Left lung (tissue), 10 donors: Measurements from ENCODE around the gene FAM171A1. TPM values are rescaled to one million over a fixed set of nuclear protein-coding genes. Genes with fewer than 3 reads are reported as not detected.

Experiments used
- ATAC-seq: fragments of 200-7000 bp; cut with Tn5 transposase; one replicate; pipeline ENCODE4 v1.9.1; 2020; ENCODE audit warnings: moderate library complexity
- DNase-seq, 4 donors: peaks; one replicate each; pipeline ENCODE4 v3.0.0-alpha.2; 2013 to 2020
- H3K27ac ChIP-seq, 2 donors: fragments of 200-600 bp; sonication (generic) in 1 of 2; one replicate each; pipeline versions ENCODE4 v1.5.0 to v1.8.0; 2020 to 2021
- H3K27me3 ChIP-seq, 2 donors: fragments of 200-600 bp; sonication (generic) in 1 of 2; one replicate each; pipeline versions ENCODE4 v1.5.0 to v1.8.0; 2020 to 2021
- H3K36me3 ChIP-seq, 2 donors: fragments of 200-600 bp; sonication (generic) in 1 of 2; one replicate each; pipeline versions ENCODE4 v1.5.0 to v1.8.0; 2020 to 2021
- H3K4me1 ChIP-seq, 2 donors: fragments of 200-600 bp; one replicate each; pipeline ENCODE4 v1.8.0; 2021
- H3K4me3 ChIP-seq, 2 donors: fragments of 200-600 bp; sonication (generic) in 1 of 2; one replicate each; pipeline versions ENCODE4 v1.5.0 to v1.8.0; 2020 to 2021; ENCODE audit warnings: mild to moderate bottlenecking in 1 of 2
- H3K9me3 ChIP-seq, 2 donors: fragments of 200-600 bp; sonication (generic) in 1 of 2; one replicate each; pipeline versions ENCODE4 v1.5.0 to v1.8.0; 2020 to 2021
- intact Hi-C, 2 donors: fragments of 100-400 bp; cut with DNase I; formaldehyde crosslinking; loops; one replicate each; pipeline versions ENCODE4 v1.11.2 to v1.14.2; 2022
- polyA plus RNA-seq, 6 donors: library from polyadenylated mRNA; unstranded; fragments of 120-200 nt; gene quantifications; one replicate each; pipeline ENCODE4 v1.2.1, GENCODE V29; 2013; ENCODE audit not compliant: insufficient read length in 6 of 6
- total RNA-seq, 2 donors: library from RNA; stranded (reverse); fragmentation: NEBNext Ultra II Directional; extraction: Animal tissue kit (Norgen Biotek cat#: 25700); gene quantifications; one replicate each; pipeline ENCODE4 v1.2.1, GENCODE V29; 2021
- TF ChIP-seq, protein P1 (sequence below), 2 donors: fragments of 200-600 bp; sonication (generic) in 1 of 2; IDR thresholded peaks; one replicate each; pipeline versions ENCODE4 v1.5.0 to v1.8.0; 2021; ENCODE audit warnings: antibody characterized with exemption in 2 of 2
- donor health status: DM: no; HTN: yes; CAD: no.
- donor health status: DM: no; HTN: no; CAD: no.

Gene FAM171A1
- total and polyA plus RNA-seq, 8 donors: 13.2 to 77.7 (median 65.1) TPM

DNA sequence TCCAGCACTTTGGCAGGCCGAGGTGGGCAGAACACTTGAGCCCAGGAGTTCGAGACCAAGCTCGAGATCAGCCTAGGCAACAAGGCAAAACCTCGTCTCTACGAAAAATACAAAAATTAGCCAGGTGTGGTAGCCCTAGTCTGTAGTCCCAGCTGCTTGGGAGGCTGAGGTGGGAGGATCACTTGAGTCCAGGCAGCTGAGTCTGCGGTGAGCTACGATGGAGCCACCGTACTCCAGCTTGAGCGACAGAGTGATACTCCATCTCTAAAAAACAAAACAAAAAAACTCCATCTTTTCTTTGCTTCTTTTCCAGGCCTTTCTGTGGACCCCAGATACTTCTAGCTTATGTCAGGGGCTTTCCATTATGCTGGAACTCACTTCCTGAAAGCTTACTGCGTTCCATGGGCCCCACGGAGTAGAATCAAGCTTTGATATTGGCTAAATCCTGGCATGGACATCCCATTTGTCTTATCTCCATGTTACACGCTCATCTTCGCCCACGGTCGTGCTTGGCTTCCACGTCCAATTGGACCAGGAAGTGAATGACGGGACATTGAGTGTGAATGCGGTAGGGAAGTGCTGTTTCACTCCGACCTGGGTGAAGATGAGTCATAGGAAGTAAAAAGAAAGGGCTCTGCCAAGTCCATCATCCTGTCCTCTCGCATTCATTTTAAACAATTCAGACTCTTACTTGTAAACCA, 45.7 kb downstream of the FAM171A1 start:
- no peaks in the 10 kb centered on the region for H3K27me3 ChIP-seq
- intact Hi-C loops: no loop called here
- ATAC-seq (peak; percentile 30), DNase-seq (peak in 1 of 4 donors; percentile 46)
- H3K9me3 ChIP-seq: no peaks in the 10 kb centered on the region
- TF ChIP-seq, protein P1, sequence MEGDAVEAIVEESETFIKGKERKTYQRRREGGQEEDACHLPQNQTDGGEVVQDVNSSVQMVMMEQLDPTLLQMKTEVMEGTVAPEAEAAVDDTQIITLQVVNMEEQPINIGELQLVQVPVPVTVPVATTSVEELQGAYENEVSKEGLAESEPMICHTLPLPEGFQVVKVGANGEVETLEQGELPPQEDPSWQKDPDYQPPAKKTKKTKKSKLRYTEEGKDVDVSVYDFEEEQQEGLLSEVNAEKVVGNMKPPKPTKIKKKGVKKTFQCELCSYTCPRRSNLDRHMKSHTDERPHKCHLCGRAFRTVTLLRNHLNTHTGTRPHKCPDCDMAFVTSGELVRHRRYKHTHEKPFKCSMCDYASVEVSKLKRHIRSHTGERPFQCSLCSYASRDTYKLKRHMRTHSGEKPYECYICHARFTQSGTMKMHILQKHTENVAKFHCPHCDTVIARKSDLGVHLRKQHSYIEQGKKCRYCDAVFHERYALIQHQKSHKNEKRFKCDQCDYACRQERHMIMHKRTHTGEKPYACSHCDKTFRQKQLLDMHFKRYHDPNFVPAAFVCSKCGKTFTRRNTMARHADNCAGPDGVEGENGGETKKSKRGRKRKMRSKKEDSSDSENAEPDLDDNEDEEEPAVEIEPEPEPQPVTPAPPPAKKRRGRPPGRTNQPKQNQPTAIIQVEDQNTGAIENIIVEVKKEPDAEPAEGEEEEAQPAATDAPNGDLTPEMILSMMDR (IDR thresholded peaks at IDR 0.05): no peak
- H3K36me3 ChIP-seq: no peaks in the 10 kb centered on the region
- H3K27ac ChIP-seq: no peak overlapping the region
- no peak overlapping the region for H3K4me3 ChIP-seq
- H3K4me1 ChIP-seq: peaks cover 0 to 7% of the 10 kb centered on the region in 2 donors

DNA sequence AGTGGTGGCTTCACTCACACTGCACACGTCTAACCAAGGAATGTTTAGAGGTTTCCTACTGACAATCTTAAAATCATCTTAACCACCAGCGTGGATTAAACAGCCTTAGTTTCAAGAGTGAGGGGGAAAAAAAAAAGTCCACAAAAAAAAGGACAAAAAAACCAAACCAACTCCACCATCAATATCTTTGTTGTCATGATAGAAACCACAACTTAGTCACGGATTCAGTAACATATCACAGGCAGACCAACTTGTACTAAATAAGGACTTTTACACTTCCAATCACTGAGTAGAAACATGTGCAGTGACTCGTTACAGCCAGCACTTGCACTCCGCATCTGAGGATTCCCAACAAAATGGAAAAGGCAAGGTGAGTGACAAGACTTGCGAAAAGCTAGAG, 46.5 kb downstream of the FAM171A1 start:
- no peaks in the 10 kb centered on the region for H3K27me3 ChIP-seq
- H3K27ac ChIP-seq: no peak overlapping the region
- H3K9me3 ChIP-seq: no peaks in the 10 kb centered on the region
- intact Hi-C loops: no loop called here
- H3K36me3 ChIP-seq: no peaks in the 10 kb centered on the region
- H3K4me3 ChIP-seq: no peak overlapping the region
- H3K4me1 ChIP-seq: peaks cover 0 to 7% of the 10 kb centered on the region in 2 donors
- DNase-seq (no peak), ATAC-seq (no peak)
- TF ChIP-seq, protein P1 (IDR thresholded peaks at IDR 0.05): no peak

DNA sequence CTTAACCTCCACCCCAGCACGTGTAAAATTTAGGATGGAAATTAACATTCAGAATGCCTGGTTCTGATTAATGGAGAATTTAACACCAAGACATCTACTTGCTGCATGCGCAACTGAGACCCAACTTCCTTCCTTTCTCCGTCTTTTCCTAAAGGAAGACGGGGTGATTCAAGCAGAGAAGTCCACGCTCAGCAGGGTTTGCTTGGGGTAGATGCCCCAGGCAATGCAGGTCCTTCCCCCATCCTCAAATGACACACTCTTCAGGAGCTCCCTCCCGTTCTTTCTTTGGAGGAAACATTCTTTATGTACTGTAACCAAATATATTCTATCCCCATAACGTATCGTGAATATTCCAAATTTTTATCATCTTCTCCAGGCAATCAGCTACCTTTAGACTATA, 47.0 kb downstream of the FAM171A1 start:
- TF ChIP-seq, protein P1 (IDR thresholded peaks at IDR 0.05): no peak

DNA sequence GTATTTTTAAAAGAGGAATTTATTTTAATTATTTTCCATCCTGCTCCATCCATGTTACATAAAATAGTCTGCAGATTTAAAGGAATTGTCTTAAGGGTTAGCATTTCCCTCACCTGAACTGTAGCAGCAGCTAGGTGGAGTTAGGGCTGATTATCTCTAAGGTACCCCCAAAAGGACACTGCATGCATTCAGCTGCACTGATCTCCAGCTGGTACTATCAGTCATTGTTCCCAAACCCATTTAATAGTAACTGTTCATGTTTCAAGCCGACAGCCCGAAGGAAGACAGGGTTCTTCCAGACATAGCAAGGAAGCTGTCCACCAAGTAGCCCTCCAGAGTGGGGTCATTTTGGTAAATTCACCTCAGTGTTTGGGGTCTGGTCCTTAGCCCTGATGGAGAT, 48.7 kb downstream of the FAM171A1 start:
- TF ChIP-seq, protein P1 (IDR thresholded peaks at IDR 0.05): no peak
- peak overlapping the region in 1 of 2 donors; percentile 5 for H3K27ac ChIP-seq
- H3K27me3 ChIP-seq: no peaks in the 10 kb centered on the region
- H3K4me1 ChIP-seq: peaks cover 0 to 7% of the 10 kb centered on the region in 2 donors
- H3K4me3 ChIP-seq: no peak overlapping the region
- no peaks in the 10 kb centered on the region for H3K9me3 ChIP-seq
- no peaks in the 10 kb centered on the region for H3K36me3 ChIP-seq
- ATAC-seq (no peak), DNase-seq (peak in 1 of 4 donors; percentile 54)
- intact Hi-C loops: no loop called here

More for the DNA sequence above, 47.0 kb downstream of the FAM171A1 start:
- Histone ChIP-seq H3K27me3 (no peaks in the 10 kb centered on the region), H3K4me3 (no peak overlapping the region), H3K27ac (no peak overlapping the region), H3K4me1 (peaks cover 0 to 7% of the 10 kb centered on the region in 2 donors), H3K9me3 (no peaks in the 10 kb centered on the region), H3K36me3 (no peaks in the 10 kb centered on the region)
- ATAC-seq (no peak), DNase-seq (no peak)
- intact Hi-C loops: no loop called here

DNA sequence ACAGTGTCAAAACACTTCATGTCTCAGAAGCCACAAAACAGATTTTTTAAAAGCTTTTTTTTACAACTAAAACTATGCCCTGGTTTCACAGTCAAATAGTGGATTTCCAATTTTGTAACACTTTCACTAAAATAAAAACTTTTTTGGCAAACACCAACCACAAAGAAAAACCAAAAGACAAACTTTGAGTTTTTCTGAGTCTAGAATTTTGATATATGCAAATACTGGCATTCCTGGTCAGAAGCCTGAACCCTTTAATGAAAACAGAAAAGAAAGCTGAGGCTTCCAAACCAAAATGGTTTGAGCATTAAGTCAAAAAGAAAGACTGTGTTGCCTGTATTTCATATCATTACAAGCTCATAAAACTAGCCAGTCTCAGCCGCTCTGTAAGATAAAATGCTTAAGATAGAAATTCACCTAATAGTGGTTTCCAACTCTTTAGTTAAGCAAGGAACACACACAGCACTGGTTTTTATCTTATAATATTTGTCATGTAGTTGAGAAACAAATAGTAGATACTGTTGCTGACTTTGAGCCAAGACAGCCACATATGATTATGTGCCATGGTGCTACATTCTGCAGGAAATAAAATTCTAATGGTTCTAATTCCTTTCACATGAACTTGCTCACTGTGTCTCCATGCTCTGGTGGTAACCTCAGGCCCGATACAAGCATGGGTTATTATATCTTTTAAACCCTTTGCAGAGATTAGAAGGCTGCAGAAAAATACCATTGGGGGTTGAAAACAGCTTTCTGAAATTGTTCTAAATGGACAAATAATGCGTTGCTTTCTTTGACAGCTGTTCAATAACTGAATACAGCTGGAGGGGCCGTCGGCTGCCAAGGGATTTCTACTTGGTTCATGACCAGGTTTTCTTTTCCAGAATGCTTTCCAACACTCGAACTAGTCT, 49.4 kb downstream of the FAM171A1 start:
- Histone ChIP-seq H3K27ac (no peak overlapping the region), H3K4me3 (no peak overlapping the region), H3K36me3 (no peaks in the 10 kb centered on the region), H3K27me3 (no peaks in the 10 kb centered on the region), H3K4me1 (peaks cover 0 to 7% of the 10 kb centered on the region in 2 donors), H3K9me3 (no peaks in the 10 kb centered on the region)
- ATAC-seq: peak; percentile 48
- DNase-seq: peak in 2 of 4 donors; percentile 92 to 93
- TF ChIP-seq, protein P1 (IDR thresholded peaks at IDR 0.05): no peak
- intact Hi-C loops: no loop called here
